ENCODE results near the gene NRG2. TPM values are rescaled to one million over a fixed set of nuclear protein-coding genes. Genes with fewer than 3 reads are reported as not detected.

NRG2 gene
- polyA plus RNA-seq, 1 experiment = not detected

DNA sequence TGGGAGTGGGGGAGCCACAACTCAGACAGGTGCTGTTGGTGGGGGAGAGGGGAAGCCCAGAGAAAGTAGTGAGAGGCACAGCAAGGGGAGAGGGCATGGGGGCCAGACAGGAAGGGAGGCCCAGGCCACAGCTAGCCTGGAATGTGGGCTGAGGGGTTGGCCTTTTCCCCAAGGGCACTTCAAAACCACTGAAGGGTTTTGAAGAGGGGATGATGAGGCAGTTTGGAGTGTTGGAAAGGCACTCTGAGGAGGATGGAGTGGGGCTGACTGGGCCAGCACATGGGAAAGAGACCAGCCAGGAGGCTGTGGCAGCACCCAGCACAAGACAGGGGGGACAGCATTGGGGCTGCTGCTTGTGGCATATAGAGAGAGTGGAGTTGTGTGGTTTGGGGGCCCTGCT lies 243.7 kb downstream of the NRG2 start:
- Histone ChIP-seq H3K27me3 (ENCODE audit: control insufficient read depth, insufficient read depth, low read length) (peaks cover 45% of the 10 kb centered on the region), H3K4me3 (ENCODE audit: low read depth, low read length) (no peak overlapping the region), H3K36me3 (ENCODE audit: control insufficient read depth, insufficient read depth, low read length) (no peaks in the 10 kb centered on the region)
- no peak for DNase-seq (ENCODE audit: low read depth)
- POLR2A ChIA-PET = no interaction called here
- CTCF ChIA-PET = interaction anchor here (1.5 to 1.8 kb wide), 2 partner anchors 11 to 171 kb away, joined by 4 to 13 read pairs; no protein-coding TSS in a partner anchor
- TF ChIP-seq, protein P1, sequence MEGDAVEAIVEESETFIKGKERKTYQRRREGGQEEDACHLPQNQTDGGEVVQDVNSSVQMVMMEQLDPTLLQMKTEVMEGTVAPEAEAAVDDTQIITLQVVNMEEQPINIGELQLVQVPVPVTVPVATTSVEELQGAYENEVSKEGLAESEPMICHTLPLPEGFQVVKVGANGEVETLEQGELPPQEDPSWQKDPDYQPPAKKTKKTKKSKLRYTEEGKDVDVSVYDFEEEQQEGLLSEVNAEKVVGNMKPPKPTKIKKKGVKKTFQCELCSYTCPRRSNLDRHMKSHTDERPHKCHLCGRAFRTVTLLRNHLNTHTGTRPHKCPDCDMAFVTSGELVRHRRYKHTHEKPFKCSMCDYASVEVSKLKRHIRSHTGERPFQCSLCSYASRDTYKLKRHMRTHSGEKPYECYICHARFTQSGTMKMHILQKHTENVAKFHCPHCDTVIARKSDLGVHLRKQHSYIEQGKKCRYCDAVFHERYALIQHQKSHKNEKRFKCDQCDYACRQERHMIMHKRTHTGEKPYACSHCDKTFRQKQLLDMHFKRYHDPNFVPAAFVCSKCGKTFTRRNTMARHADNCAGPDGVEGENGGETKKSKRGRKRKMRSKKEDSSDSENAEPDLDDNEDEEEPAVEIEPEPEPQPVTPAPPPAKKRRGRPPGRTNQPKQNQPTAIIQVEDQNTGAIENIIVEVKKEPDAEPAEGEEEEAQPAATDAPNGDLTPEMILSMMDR (IDR thresholded peaks at IDR 0.05; ENCODE audit: insufficient read depth, low read depth, low read length) = no peak

DNA sequence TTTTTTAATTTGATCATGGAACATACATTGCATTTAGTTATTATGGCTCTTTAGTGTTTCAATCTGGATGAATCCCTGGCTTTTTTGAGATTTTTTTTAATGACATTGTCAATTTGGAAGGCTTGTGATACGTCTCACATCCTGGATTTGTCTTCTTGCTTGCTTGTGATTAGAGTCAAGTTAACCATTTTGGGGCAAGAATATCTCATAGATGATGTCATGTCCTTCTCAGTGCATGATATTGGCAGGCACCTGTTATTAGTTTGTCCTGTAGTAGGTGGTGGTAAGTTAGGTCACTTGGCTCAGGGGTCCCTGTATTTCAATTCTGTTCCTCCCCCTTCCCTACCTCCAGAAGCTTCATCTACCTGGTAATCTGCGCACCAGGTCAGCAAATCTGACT lies 244.2 kb downstream of the NRG2 start:
- TF ChIP-seq, protein P1 (IDR thresholded peaks at IDR 0.05; ENCODE audit: insufficient read depth, low read depth, low read length) = no peak
- no peaks in the 10 kb centered on the region for H3K36me3 ChIP-seq (ENCODE audit: control insufficient read depth, insufficient read depth, low read length)
- ChIA-PET POLR2A (no interaction called here), CTCF (interaction anchor here (1.5 to 3.7 kb wide), 4 partner anchors 11 to 172 kb away, joined by 3 to 28 read pairs (median 8); no protein-coding TSS in a partner anchor)
- no peak overlapping the region for H3K4me3 ChIP-seq (ENCODE audit: low read depth, low read length)
- no peak for DNase-seq (ENCODE audit: low read depth)
- peaks cover 50% of the 10 kb centered on the region for H3K27me3 ChIP-seq (ENCODE audit: control insufficient read depth, insufficient read depth, low read length)

DNA sequence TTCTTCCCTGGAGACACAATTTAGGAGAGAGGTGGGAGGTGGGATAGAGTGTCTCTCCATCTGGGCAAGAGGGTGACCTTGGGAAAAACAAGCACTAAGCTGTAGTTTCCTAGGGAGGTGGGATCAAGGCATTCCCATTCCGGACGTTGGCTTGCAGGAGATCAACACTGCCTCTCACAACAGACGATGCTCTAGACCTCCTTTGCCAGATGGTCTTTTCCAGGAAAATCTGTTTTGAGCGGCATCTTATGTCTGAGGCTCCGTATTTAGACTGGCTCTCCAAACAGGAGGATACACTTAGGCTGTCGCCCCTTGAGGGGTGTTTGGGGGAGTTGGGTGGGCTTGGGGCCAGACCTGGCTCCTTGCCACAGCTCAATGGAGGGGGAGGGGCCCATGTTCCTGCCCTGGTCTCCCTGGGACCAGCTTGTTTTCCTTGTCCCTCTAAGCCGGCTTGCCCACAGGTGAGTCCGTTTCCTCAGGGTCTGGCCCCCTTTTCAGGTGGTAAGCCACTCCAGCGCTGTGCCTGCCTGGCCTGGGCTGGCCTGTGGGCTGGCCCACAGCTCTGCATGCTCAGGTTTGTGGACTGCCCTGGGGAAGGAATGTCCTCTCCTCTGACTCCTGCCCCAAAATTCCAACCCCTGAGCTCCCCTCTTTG lies 245.1 kb downstream of the NRG2 start:
- no peak overlapping the region for H3K4me3 ChIP-seq (ENCODE audit: low read depth, low read length)
- POLR2A ChIA-PET = no interaction called here
- H3K27me3 ChIP-seq (ENCODE audit: control insufficient read depth, insufficient read depth, low read length) = peaks cover 54% of the 10 kb centered on the region
- CTCF ChIA-PET = interaction anchor here (0.7 to 3.7 kb wide), 3 partner anchors 10 to 171 kb away, joined by 3 to 28 read pairs (median 3); no protein-coding TSS in a partner anchor
- DNase-seq (ENCODE audit: low read depth) = no peak
- TF ChIP-seq, protein P1 (IDR thresholded peaks at IDR 0.05; ENCODE audit: insufficient read depth, low read depth, low read length) = no peak
- H3K36me3 ChIP-seq (ENCODE audit: control insufficient read depth, insufficient read depth, low read length) = no peaks in the 10 kb centered on the region

DNA sequence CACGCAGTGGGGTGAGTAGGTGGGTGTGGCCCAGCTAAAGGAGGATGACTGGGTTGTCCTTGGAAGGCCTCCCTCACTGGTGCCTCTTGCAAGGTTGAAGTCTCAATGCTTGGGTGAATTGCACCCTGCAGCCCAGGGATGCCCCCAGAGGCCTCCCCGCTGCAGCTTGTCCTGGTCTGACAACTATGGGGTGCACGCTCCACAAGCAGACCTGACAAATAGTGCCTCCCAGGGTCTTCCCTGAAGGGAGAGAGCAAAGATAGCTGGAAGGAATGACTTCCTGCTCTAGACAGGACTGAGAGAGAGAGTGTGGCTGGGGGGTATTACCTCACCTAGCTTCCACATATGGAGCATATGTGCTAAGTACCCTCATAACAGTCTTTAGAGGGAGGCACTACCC lies 245.8 kb downstream of the NRG2 start:
- TF ChIP-seq, protein P1 (IDR thresholded peaks at IDR 0.05; ENCODE audit: insufficient read depth, low read depth, low read length) = no peak
- peaks cover 55% of the 10 kb centered on the region for H3K27me3 ChIP-seq (ENCODE audit: control insufficient read depth, insufficient read depth, low read length)
- CTCF ChIA-PET = interaction anchor here (0.7 to 3.7 kb wide), 4 partner anchors 9 to 171 kb away, joined by 3 to 28 read pairs (median 3); no protein-coding TSS in a partner anchor
- H3K36me3 ChIP-seq (ENCODE audit: control insufficient read depth, insufficient read depth, low read length) = no peaks in the 10 kb centered on the region
- DNase-seq (ENCODE audit: low read depth) = no peak
- H3K4me3 ChIP-seq (ENCODE audit: low read depth, low read length) = no peak overlapping the region
- POLR2A ChIA-PET = no interaction called here

Small RNA genes lying within 50 kb of the gene (small RNA-seq; reads per million reads assigned to genes)
- not detected for gene RF00019 (ENCODE audit: insufficient read length, low read depth, low replicate concordance)

Other genes with a start within 250 kb of the NRG2 start
- gene PSD2, start 247.5 kb downstream of the NRG2 start, polyA plus RNA-seq (2011; rRNA removed) = 0.04 and 0.06 TPM in 2 replicates
- gene PURA, start 70.8 kb upstream of the NRG2 start, polyA plus RNA-seq (2011; rRNA removed) = 5.2 and 6.7 TPM in 2 replicates
- 1.5 and 3.8 TPM in 2 replicates for gene IGIP, start 82.6 kb upstream of the NRG2 start, polyA plus RNA-seq (2011; rRNA removed)
- gene CYSTM1, start 131.9 kb upstream of the NRG2 start, polyA plus RNA-seq (2011; rRNA removed) = 29.8 and 33.1 TPM in 2 replicates

Measured in BJ (cell line).